Raji (cell line): Measurements from ENCODE around the gene PIK3CG.

Experiments used
- POLR2A ChIP-seq: IDR thresholded peaks from 2 replicates; pipeline ENCODE4 v1.6.1; 2011; ENCODE audit warnings: low read depth, low read length, control low read depth; ENCODE audit not compliant: insufficient read depth

The PIK3CG gene

GRCh38 chr7:106870983-106871410 lies 5.9 kb downstream of the PIK3CG start:
- TF ChIP-seq POLR2A: no peak

DNA sequence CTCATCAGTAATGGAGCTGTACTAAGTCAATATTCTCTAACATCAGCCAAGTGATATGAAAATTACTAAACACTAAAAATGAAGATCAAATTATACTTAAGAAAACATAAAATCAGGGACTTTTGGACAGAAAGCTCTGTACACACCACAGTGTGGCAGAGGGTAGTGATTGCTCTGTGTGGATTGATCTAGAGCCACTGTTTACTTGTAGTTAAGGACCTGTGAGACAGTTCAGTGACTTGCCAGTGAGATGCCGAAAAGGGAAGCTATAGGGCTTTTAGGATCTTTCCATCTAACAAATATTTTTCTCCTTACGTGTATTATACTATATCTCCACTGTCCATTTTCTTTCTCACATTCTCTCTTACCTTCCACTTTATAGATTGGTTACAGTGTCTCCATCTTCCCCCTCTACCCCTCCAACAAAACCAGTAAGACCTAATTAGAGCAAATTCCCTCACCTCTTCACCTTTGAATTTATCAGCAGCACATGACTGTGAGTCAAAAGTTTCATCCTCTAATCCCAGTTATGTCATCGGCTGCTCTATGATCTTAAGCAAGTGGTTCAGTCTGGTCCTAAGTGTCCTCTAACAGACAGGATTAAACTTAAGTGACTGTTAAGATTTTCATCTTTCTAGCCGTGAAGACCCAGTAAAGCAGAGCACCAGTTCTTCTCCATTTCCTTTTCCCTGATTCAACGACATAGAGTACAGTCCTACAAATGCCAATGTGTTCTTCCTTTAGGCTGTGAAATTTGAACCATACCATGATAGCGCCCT lies 6.9 kb downstream of the PIK3CG start:
- TF ChIP-seq POLR2A: no peak

DNA sequence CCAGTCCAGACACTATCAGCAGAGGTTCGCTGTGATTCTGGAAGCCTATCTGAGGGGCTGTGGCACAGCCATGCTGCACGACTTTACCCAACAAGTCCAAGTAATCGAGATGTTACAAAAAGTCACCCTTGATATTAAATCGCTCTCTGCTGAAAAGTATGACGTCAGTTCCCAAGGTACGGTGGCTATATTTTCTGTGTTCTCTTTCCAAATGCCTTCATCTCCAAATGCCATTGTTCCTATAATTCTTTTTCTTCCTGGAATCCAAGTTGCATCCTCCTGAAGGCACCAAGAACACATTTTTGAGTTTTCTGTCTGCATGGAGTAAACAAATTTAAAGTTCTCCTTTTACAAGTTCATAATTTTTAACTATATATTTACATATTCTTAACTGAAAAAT lies 7.7 kb downstream of the PIK3CG start:
- TF ChIP-seq POLR2A: no peak

GRCh38 chr7:106874076-106874475 lies 9.0 kb downstream of the PIK3CG start:
- TF ChIP-seq POLR2A: no peak

GRCh38 chr7:106875508-106875907 lies 10.4 kb downstream of the PIK3CG start:
- TF ChIP-seq POLR2A: no peak

GRCh38 chr7:106878748-106879439 lies 13.8 kb downstream of the PIK3CG start:
- TF ChIP-seq POLR2A: no peak

DNA sequence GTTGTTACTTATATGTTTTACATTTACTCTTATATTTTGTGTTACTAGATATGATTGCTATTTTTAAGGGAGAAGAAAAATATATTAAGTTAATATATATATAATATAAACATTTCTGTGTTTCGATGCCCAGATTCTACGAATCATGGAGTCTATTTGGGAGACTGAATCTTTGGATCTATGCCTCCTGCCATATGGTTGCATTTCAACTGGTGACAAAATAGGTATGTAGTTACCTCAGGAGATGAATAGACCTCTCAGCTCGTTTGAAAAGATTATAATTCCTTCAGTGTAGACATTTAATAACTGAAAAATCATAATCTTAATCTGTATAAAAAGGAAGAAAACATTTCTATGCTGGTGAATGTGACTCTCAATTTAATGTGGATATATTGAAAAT lies 16.9 kb downstream of the PIK3CG start:
- TF ChIP-seq POLR2A: no peak

- no peak for TF ChIP-seq POLR2A
These were observed 18.5 kb downstream of the PIK3CG start for GRCh38 chr7:106883456-106884026.

- no peak for TF ChIP-seq POLR2A
These were observed 20.6 kb downstream of the PIK3CG start for GRCh38 chr7:106885652-106886051.

GRCh38 chr7:106887421-106887820 lies 22.3 kb downstream of the PIK3CG start:
- TF ChIP-seq POLR2A: no peak

DNA sequence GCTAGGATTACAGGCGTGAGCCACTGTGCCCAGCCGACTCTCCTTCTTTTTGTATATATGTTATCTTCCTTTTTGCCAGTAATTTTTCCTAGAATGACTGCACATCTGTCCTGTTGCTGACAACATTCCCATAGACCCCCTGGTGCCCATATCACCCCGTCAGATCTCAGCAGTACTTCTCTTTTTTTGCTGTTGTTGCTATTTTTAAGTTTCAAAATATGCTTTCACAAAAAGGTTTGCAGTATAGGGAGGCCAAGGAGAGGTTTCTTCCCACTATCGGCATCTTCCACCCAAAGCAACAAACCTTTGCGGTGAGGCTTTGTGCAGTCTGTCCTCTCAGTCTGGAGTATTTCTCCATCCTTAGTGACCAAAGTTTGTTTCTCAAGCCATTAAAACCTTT lies 23.1 kb downstream of the PIK3CG start:
- TF ChIP-seq POLR2A: no peak

GRCh38 chr7:106890952-106891351 lies 25.9 kb downstream of the PIK3CG start:
- TF ChIP-seq POLR2A: no peak

DNA sequence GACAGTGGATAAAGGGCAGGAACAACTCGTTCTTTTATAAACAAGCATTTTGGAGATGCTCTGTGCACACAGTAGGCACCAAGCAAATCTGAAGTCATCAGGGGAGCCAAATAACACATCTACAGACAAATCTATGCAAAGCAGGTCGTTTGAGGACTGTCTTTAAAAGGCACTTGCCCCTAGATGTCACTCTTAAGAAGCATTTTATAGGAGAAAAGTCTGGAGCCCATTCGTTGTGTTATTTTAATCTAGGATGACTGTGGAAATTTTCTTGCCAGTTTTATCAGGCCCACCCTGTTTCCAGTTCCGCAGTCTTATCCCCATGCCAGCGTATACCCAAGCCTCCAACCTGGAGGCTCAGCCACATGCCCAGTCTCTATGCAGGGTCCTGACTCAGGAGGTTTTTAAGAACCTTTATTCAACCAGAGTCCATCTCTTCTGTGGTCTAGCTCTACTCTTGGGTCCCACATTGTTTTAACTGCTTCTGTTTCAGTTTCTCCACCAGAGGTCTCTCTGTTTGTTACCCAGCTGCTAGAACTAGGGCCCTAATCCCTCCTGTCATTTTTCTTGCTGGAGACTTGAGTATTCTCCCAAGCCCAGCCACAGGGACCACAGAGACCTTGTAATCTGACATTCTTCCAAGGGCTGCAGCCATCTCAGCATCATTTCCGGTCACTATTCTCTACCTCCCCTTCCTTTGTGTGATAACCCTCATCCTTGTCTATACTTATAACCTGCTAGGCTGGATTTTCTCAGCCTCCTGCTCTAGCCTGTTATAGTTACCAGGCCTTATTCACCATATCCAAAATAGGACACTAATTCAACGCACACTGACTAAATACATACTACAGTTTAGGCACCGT lies 26.7 kb downstream of the PIK3CG start:
- no peak for TF ChIP-seq POLR2A

DNA sequence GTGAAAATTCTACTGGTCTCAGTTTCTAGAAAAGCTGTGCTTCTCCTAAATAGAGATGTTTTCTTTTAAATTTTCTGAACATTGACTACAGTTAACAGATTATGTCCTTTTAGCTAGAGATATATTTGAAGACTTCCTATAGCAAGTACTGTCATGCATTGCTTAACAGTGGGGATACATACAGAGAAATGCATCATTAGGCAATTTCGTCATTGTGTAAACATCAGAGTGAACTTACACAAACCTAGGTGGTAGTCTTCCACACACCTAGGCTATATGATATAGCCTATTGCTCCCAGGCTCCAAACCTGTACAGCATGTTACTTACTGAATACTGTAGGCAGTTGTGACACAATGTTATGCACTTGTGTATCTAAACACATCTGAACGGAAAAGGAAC lies 28.5 kb downstream of the PIK3CG start:
- TF ChIP-seq POLR2A: no peak

DNA sequence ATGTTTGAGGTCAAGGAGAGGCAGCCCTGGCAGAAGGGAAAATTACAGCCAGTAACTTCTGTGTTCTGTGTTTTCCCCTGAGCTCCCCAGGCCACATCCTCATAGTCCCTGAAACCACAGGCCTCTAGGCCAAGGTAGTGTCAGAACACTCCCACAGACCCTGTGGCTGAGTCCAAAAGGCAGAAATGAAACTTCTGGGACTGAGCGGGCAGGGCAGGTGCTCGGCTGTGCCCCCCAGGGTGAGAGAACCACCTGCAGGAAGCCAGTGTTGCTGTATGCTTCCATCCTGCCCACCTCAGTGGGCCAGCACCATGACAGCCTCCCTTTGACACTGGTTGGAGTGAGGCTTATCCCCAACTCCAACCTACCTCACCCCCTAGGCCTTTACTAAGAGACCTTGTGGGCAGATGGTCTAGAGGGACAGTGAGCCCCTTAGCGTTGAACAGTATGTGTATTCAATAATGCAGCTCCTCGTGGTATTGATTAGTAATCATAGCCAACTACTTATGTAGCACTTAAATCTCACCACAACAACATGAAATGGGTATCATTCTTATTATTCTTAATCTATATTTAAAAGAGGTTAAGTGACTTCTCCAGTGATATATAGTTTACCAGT lies 30.3 kb downstream of the PIK3CG start:
- TF ChIP-seq POLR2A: no peak
